ENCODE measurements around the gene GMPPA.

GMPPA gene

GRCh38 chr2:219486380-219486959 lies 12.2 kb upstream of the GMPPA start:
- DNase-seq, result no peak

GRCh38 chr2:219488149-219488843 lies 10.4 kb upstream of the GMPPA start:
- DNase-seq, result no peak

- no peak for DNase-seq
Observed at GRCh38 chr2:219488844-219489194, 9.9 kb upstream of the GMPPA start.

- DNase-seq, result no peak
Observed at GRCh38 chr2:219489315-219489714, 9.4 kb upstream of the GMPPA start.

GRCh38 chr2:219490186-219490585 lies 8.5 kb upstream of the GMPPA start:
- no peak for DNase-seq

DNA sequence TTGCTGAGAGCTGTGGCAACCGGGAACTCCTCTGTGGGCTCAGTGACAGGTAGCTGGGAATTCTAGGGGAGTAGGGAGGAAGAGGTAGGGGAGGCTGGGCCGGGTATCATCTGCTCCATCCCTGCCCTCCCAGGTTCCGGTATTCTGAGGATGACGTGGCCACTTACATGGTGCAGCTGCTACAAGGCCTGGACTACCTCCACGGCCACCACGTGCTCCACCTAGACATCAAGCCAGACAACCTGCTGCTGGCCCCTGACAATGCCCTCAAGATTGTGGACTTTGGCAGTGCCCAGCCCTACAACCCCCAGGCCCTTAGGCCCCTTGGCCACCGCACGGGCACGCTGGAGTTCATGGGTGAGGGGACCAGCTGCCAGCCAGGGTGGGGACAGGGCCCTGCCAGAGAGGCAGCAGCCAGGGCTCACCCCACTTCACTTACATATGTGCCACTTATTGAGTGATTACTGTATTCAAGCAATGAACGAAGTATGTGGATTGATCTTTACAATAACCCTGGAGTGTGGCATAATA lies 8.0 kb upstream of the GMPPA start:
- no peak for DNase-seq

- no peak for DNase-seq
Observed at GRCh38 chr2:219491278-219491963, 7.3 kb upstream of the GMPPA start.

DNA sequence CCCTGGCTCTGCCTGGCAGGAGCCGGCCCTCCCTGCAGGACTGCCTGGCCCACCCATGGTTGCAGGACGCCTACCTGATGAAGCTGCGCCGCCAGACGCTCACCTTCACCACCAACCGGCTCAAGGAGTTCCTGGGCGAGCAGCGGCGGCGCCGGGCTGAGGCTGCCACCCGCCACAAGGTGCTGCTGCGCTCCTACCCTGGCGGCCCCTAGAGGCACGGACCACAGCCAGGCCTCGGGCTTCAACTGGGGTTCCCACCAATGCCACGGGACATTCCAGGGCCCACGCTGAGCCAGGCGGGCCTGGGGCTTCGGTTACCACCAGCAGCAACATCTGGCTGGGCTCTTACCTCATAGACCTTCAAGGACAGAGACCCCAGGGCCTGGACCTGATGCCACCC lies 6.1 kb upstream of the GMPPA start:
- DNase-seq, result no peak

GRCh38 chr2:219493086-219493485 lies 5.6 kb upstream of the GMPPA start:
- no peak for DNase-seq

DNA sequence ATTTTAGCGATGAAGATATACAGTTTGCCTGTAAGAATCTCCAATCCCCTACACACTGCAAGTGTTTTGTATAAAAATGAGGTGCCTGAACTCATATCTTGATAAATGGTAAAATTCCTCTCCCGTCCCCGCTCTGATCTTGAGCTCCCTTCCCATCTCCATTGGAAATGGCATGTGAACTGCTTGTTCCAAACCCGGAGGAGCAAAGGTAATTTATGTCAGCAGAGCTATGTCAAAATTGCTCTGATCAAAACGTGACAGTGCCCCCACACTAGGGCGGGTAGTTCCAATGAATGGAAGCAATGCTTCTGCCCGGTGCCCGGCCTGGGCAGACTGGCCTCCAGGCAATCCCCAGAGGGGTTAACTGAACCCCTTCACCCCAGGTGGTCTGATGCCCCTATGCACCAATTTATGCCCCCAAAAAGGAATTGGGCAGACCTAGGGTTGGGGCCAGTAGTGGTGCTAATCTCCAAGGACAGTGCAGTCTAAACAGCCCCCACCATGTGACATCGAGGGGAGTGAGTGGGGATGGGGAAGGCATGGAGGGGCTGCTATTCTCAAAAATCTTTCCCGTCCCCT lies 3.6 kb upstream of the GMPPA start:
- no peak for DNase-seq

- DNase-seq, result peak; percentile 68
Observed at GRCh38 chr2:219495531-219496122, 3.1 kb upstream of the GMPPA start.

DNA sequence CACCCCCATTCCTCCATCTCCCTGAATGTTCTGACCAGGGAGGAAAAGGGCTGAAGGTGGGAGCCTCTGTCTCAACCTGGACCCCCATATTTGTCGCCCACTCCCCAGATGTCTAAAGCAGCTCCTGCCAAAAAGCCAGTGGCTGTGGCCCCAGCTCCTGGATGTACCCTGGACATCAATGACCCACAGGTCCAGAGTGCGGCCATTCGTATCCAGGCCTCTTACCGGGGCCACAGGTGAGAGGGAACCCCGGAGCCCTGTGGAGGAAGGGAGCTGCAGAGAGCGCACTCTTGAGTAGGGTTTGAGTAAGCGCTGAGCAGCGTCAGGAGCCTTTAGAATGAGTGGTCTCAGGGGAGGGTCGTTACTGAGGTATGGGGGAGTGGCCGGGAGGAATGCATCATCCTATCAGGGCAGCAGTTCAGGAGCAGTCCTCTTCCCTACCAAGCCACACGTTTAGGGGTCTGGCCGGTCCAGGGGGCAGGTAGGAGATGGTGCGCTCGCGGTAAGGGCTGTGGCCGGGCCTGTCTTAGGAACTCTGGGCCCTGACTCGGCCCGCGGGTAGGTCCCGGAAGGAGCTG lies 2.4 kb upstream of the GMPPA start:
- no peak for DNase-seq

DNA sequence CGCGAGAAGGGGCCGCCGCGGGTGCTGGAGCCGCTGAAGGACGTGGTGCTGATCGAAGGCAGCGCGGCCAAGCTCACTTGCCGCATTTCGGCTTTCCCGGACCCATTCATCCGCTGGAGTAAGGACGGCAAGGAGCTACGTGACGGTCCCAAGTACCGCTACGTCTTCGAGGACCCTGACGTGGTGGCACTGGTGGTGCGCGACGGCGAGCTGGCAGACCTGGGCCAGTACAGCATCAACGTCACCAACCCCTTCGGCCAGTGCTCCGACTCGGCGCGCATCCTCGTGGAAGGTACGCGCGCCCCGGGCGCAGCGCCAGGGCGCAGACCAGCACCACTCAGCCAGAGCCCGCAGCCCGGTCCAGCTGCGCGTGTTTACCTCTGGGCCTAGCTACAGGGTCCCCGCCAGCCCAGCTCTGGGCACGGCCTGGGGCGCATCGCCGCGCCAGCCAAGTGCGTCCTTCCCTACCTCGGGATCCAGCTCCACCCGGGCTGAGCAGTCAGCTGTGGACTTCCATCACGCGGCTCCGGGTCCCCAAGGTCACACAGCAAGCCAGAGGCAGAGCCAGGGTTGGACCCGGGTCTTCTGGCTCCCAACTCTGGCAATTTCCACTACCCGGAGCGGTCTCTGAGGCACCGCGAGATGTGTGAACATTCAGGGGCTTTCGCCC lies 1.7 kb upstream of the GMPPA start:
- DNase-seq, result no peak

DNA sequence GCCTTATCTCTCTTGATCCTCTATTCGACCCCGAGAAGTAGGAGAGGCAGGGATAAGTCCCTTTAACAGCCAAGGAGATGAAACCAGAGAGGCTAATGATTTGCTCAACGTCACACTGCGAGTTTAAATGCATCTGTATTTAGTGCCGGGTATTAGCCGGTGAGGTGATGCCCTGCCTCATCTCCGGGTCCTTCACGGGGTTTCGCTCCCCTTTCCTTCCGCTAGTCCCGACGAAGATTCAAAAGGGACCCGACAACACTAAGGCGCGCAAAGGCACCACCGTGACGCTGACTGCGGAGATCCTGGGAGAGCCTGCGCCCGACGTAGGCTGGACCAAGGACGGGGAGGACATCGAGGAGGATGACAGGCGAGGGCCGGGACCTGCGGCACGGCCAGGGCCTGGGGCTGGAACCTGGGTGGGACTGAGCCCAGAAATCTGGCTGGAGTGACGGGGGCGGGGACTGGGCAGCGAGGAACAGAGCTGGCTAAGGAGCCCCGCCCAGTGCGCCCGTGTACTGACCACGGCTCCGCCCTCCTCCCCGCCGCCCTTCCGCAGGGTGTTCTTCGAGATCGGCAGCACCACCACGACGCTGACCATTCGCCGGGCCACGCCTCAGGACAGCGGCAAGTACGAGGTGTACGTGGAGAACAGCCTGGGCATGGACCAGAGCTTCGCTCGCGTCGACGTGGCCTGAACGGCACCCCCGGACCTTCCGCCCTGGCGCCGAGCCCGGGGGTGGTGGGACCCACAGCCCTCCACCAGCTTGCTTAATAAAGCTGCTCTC lies 1.0 kb upstream of the GMPPA start:
- peak; percentile 90 for DNase-seq

DNA sequence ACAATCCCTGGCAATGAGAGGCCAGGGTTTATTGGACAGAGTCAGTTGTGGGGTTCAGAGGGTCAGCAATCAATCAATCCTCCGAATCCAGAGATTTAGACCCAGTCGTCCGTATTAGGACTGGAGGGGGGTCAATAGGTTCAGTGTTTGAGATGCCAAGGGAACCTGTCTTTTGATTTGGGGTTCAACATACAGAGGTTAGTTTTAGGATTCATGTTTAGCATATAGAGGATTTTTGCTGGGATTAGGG lies 292 bp downstream of the GMPPA start:
- DNase-seq, result no peak

GRCh38 chr2:219499555-219499954 lies 864 bp downstream of the GMPPA start:
- no peak for DNase-seq

GRCh38 chr2:219500135-219500534 lies 1.4 kb downstream of the GMPPA start:
- DNase-seq, result no peak

DNA sequence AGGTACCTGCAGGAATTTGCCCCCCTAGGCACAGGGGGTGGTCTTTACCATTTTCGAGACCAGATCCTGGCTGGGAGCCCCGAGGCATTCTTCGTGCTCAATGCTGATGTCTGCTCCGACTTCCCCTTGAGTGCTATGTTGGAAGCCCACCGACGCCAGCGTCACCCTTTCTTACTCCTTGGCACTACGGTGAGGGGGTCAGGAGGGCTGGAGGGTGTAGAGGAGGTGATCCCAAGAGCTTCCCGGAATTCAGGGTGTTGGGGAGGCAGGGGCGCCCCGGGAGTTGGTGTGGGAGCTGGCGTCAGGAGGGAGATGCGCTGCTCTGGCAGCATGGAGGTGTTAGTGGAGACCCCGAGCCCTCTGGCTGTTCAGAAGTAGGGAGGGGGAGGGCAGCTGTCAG lies 3.2 kb downstream of the GMPPA start:
- no peak for DNase-seq

- no peak for DNase-seq
Observed at GRCh38 chr2:219502618-219503017, 3.9 kb downstream of the GMPPA start.

DNA sequence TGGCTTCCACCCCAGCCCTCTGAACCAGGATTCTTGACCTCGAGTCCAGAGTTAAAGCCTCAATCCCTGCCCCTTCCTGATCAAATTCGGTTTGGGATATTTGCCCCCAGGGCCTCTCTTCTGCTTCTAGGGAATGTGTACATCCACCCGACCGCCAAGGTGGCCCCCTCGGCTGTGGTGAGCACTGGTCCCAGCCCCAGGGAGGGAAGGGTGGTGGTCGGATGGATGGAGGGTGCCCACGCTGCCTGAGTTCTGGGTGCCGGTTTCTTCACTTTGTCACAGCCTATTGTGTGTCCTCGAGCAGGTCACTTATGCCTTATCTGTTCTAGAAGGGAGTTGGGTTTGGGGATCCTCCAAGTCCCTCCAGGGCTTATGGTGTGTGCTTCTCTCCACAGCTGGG lies 6.9 kb downstream of the GMPPA start:
- DNase-seq, result no peak

DNA sequence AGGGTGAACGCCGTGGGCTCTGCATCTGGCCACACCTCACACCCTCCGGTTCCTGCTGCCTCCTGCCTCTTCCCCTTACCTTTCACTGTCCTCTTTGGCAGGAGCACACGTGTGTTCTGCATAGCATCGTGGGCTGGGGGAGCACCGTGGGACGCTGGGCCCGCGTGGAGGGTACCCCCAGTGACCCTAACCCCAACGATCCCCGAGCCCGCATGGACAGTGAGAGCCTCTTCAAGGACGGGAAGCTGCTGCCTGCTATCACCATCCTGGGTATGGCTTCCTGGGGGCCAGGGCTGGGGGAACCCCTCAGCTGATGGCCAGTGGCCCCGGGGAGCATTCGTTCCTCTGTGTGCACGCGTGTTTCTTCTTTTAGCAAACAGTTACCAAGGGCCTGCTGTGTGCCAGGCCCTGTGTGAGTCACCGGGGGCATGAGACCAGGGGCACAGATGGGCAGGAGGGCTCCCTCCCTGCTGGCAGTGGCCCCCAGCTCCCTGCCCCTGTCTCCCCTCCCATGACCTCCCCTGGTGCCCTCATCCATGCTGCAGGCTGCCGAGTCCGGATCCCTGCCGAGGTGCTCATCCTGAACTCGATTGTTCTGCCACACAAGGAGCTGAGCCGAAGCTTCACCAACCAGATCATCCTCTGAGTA lies 7.6 kb downstream of the GMPPA start:
- DNase-seq, result no peak
